ENCODE measurements around the gene KCND3. TPM values are rescaled to one million over a fixed set of nuclear protein-coding genes. Genes with fewer than 3 reads are reported as not detected.

The KCND3 gene
- total RNA-seq, 1 donor from 2014 or later, result 8.7 TPM

- DNase-seq (ENCODE audit: low spot score), result no peak
These were observed 259.4 kb downstream of the KCND3 start for GRCh38 chr1:111729946-111730681.

GRCh38 chr1:111729271-111729921 is 260.1 kb downstream of the KCND3 start:
- peak; percentile 6 for DNase-seq (ENCODE audit: low spot score)

GRCh38 chr1:111727056-111727455 is 262.4 kb downstream of the KCND3 start:
- peak; percentile 7 for DNase-seq (ENCODE audit: low spot score)

- no peak for DNase-seq (ENCODE audit: low spot score)
These were observed 264.3 kb downstream of the KCND3 start for GRCh38 chr1:111725192-111725591.

- no peak for DNase-seq (ENCODE audit: low spot score)
These were observed 265.6 kb downstream of the KCND3 start for GRCh38 chr1:111723871-111724270.

- DNase-seq (ENCODE audit: low spot score), result no peak
These were observed 266.2 kb downstream of the KCND3 start for GRCh38 chr1:111723091-111723806.

- no peak for DNase-seq (ENCODE audit: low spot score)
These were observed 268.3 kb downstream of the KCND3 start for GRCh38 chr1:111720977-111721786.

Other genes starting within 250 kb of the KCND3 start
- gene DDX20, start 233.8 kb downstream of the KCND3 start, total RNA-seq, result 8.4 TPM